GM06990 (cell line): Measurements from ENCODE around the gene CLPSL1.

Source experiments
- DNase-seq: peaks from one replicate; pipeline ENCODE4 v3.0.0-alpha.2; 2011; ENCODE audit not compliant: insufficient read length; ENCODE audit errors: extremely low read depth
- H3K27me3 ChIP-seq: replicated peaks from 2 replicates; pipeline ENCODE4 v1.6.0; 2011; ENCODE audit warnings: low read length; ENCODE audit not compliant: control insufficient read depth, insufficient read depth
- H3K36me3 ChIP-seq: 2 replicates; pipeline ENCODE4 v1.5.1; 2011; ENCODE audit warnings: low read length; ENCODE audit not compliant: control insufficient read depth, insufficient read depth
- H3K4me3 ChIP-seq: replicated peaks from 2 replicates; pipeline ENCODE4 v1.5.1; 2011; ENCODE audit warnings: low read depth, mild to moderate bottlenecking, control low read depth, low read length
- CTCF ChIP-seq: IDR thresholded peaks from 2 replicates; pipeline ENCODE4 v1.5.1; 2011; ENCODE audit warnings: low read length, control low read depth, mild to moderate bottlenecking, inconsistent platforms; ENCODE audit not compliant: insufficient read depth, poor library complexity, severe bottlenecking

Gene CLPSL1

GRCh38 chr6:35777356-35778102 lies 3.3 kb upstream of the CLPSL1 start:
- TF ChIP-seq CTCF = no peak
- no peaks in the 10 kb centered on the region for H3K36me3 ChIP-seq
- no peak for DNase-seq
- H3K4me3 ChIP-seq = no peak overlapping the region
- H3K27me3 ChIP-seq = no peaks in the 10 kb centered on the region

- TF ChIP-seq CTCF = no peak
- no peaks in the 10 kb centered on the region for H3K27me3 ChIP-seq
- no peak overlapping the region for H3K4me3 ChIP-seq
- no peak for DNase-seq
- no peaks in the 10 kb centered on the region for H3K36me3 ChIP-seq
These were observed 2.4 kb upstream of the CLPSL1 start for GRCh38 chr6:35778437-35778836.

- no peaks in the 10 kb centered on the region for H3K36me3 ChIP-seq
- no peaks in the 10 kb centered on the region for H3K27me3 ChIP-seq
- no peak for DNase-seq
- no peak for TF ChIP-seq CTCF
- no peak overlapping the region for H3K4me3 ChIP-seq
These were observed 471 bp downstream of the CLPSL1 start for GRCh38 chr6:35781290-35781689.

- no peak for TF ChIP-seq CTCF
- H3K27me3 ChIP-seq = no peaks in the 10 kb centered on the region
- H3K36me3 ChIP-seq = no peaks in the 10 kb centered on the region
- no peak overlapping the region for H3K4me3 ChIP-seq
- no peak for DNase-seq
These were observed 1.6 kb downstream of the CLPSL1 start for GRCh38 chr6:35782424-35782823.

- TF ChIP-seq CTCF = no peak
- Histone ChIP-seq H3K4me3 (no peak overlapping the region), H3K36me3 (no peaks in the 10 kb centered on the region), H3K27me3 (no peaks in the 10 kb centered on the region)
- DNase-seq = no peak
These were observed 3.4 kb downstream of the CLPSL1 start for GRCh38 chr6:35784200-35784599.

- no peak overlapping the region for H3K4me3 ChIP-seq
- H3K36me3 ChIP-seq = no peaks in the 10 kb centered on the region
- no peaks in the 10 kb centered on the region for H3K27me3 ChIP-seq
- DNase-seq = no peak
- TF ChIP-seq CTCF = no peak
These were observed 5.5 kb downstream of the CLPSL1 start for GRCh38 chr6:35786272-35786671.
